ENCODE results near the gene TSC2. TPM values are rescaled to one million over a fixed set of nuclear protein-coding genes. Genes with fewer than 3 reads are reported as not detected.

The TSC2 gene
- total and polyA plus RNA-seq, 2 of the 13 experiments (the other 11 are each of a cell fraction or from before 2014, with no cell fraction given), result 19.6 to 40.4 TPM

DNA sequence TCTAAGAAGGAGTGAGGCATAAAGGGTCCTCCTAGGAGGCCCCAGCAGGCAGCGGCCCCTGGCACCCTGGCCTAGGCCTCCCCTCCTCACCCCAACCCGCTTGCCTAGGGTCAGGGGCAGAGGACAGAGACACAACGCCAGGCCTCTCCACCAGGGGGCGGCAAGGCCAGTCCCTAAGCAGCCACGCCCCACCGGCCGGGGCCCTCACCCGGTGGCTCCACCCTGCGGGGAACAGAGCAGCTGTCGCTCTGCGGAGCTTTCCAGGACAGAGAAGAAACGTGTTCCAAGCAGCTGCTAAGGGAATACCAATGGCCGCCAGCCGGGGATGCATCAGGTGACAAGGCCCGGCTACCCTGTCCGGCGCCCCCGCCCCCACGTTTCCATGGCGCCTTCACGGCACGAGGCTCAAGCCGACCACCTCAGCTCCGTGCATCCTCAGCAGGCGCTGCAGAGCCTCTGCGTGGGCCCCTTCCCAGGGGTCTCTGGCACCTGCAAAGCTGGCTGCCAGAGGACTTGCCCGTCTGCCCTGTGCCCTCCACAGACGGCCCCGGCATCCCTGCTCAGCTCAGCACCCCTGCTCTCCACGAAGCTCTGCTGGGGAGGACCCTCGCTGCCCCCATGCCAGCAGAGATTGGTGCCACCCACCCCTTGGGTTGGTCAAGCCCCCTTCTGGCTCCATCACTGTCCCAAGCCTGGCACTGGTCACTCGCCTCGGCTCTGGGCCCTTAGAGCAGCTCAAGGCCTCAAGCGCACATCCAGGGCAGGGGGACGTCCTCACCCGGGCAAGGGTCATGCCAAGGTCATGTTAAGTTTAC is 43.8 kb upstream of the TSC2 start (continued):
- TF ChIP-seq, protein P1, sequence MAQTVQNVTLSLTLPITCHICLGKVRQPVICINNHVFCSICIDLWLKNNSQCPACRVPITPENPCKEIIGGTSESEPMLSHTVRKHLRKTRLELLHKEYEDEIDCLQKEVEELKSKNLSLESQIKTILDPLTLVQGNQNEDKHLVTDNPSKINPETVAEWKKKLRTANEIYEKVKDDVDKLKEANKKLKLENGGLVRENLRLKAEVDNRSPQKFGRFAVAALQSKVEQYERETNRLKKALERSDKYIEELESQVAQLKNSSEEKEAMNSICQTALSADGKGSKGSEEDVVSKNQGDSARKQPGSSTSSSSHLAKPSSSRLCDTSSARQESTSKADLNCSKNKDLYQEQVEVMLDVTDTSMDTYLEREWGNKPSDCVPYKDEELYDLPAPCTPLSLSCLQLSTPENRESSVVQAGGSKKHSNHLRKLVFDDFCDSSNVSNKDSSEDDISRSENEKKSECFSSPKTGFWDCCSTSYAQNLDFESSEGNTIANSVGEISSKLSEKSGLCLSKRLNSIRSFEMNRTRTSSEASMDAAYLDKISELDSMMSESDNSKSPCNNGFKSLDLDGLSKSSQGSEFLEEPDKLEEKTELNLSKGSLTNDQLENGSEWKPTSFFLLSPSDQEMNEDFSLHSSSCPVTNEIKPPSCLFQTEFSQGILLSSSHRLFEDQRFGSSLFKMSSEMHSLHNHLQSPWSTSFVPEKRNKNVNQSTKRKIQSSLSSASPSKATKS (CRISPR knock-in tag; IDR thresholded peaks at IDR 0.05), result no peak
- TF ChIP-seq ZNF891 (CRISPR knock-in tag; IDR thresholded peaks at IDR 0.05) (no peak), ZNF772 (CRISPR knock-in tag; IDR thresholded peaks at IDR 0.05) (peak; percentile 67; the same call in 1 of the 2 replicates), HMGXB4 (CRISPR knock-in tag; IDR thresholded peaks at IDR 0.05; ENCODE audit: borderline replicate concordance in 1 of 2, low read depth in 1 of 2) (peak; percentile 87 to 96), ATF5 (CRISPR knock-in tag; IDR thresholded peaks at IDR 0.05; ENCODE audit: low read depth) (no peak), ZNF709 (CRISPR knock-in tag; IDR thresholded peaks at IDR 0.05) (no peak), KDM6A (CRISPR knock-in tag; IDR thresholded peaks at IDR 0.05; ENCODE audit: low read depth) (no peak), U2AF2 (IDR thresholded peaks at IDR 0.05; ENCODE audit: low read depth, low read length) (no peak), RAD21 (CRISPR knock-in tag; IDR thresholded peaks at IDR 0.05) (peak; percentile 91), ZNF589 (CRISPR knock-in tag; conservative IDR thresholded peaks at IDR 0.05) (no peak), HDAC2 (CRISPR knock-in tag; IDR thresholded peaks at IDR 0.05) (peak; percentile 37; the same call in 1 of the 2 replicates), TCF7L2 (IDR thresholded peaks at IDR 0.05; ENCODE audit: low read depth, low read length) (no peak), MEIS2 (CRISPR knock-in tag; IDR thresholded peaks at IDR 0.05) (no peak), NFYC (CRISPR knock-in tag; IDR thresholded peaks at IDR 0.05) (no peak; the same call in 1 of the 2 replicates), TGIF2 (CRISPR knock-in tag; IDR thresholded peaks at IDR 0.05) (peak; percentile 51), MBD4 (IDR thresholded peaks at IDR 0.05; ENCODE audit: borderline replicate concordance, low read length) (no peak), XBP1 (CRISPR knock-in tag; IDR thresholded peaks at IDR 0.05) (no peak), ZBTB46 (CRISPR knock-in tag; IDR thresholded peaks at IDR 0.05; ENCODE audit: borderline replicate concordance) (no peak), SRSF1 (optimal IDR thresholded peaks at IDR 0.05; ENCODE audit: low read depth, low read length) (no peak)
- TF ChIP-seq, protein P2, sequence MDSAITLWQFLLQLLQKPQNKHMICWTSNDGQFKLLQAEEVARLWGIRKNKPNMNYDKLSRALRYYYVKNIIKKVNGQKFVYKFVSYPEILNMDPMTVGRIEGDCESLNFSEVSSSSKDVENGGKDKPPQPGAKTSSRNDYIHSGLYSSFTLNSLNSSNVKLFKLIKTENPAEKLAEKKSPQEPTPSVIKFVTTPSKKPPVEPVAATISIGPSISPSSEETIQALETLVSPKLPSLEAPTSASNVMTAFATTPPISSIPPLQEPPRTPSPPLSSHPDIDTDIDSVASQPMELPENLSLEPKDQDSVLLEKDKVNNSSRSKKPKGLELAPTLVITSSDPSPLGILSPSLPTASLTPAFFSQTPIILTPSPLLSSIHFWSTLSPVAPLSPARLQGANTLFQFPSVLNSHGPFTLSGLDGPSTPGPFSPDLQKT (CRISPR knock-in tag; IDR thresholded peaks at IDR 0.05; ENCODE audit: borderline replicate concordance), result no peak
- TF ChIP-seq, protein P3, sequence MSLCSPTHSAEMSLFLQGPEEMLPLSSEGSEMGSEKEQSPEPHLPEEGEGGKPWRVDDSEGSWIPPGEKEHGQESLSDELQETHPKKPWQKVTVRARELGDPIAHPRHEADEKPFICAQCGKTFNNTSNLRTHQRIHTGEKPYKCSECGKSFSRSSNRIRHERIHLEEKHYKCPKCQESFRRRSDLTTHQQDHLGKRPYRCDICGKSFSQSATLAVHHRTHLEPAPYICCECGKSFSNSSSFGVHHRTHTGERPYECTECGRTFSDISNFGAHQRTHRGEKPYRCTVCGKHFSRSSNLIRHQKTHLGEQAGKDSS (CRISPR knock-in tag; IDR thresholded peaks at IDR 0.05; ENCODE audit: borderline replicate concordance, low read depth), result no peak
